HCT116 (cell line): ENCODE data around the gene FLYWCH1. TPM values are rescaled to one million over a fixed set of nuclear protein-coding genes. Genes with fewer than 3 reads are reported as not detected.

ENCODE experiments used
- ATAC-seq: fragments of 200-7000 bp; cut with Tn5 transposase; 2 replicates; pipeline ENCODE4 v1.9.1; 2020; ENCODE audit warnings: mild to moderate bottlenecking, moderate library complexity
- BruUV-seq: library from RNA; stranded (reverse); fragments of 400-500 nt; replicated peaks from 2 replicates; lab custom pipeline; 2021; lab: Mats Ljungman, UMichigan
- CTCF ChIA-PET: fragments of 300-600 bp; sonication (Branson Sonifier 250); formaldehyde crosslinking; loops from one replicate; lab custom pipeline; 2021; ENCODE audit warnings: antibody characterized with exemption; lab: Charles Lee
- POLR2A ChIA-PET: fragments of 300-600, 350-600 bp; sonication (Branson Sonifier 250); formaldehyde crosslinking; loops from one replicate; lab custom pipeline; 2021; ENCODE audit warnings: antibody characterized with exemption; lab: Charles Lee
- RAD21 ChIA-PET, 2 experiments: fragments of 300-600 bp; sonication (Branson Sonifier 250); formaldehyde crosslinking; loops; one replicate each; lab custom pipeline; 2023; ENCODE audit warnings: low total read pairs in 2 of 2; ENCODE audit not compliant: uncharacterized antibody in 2 of 2, unreplicated experiment in 2 of 2, low non-redundant PET in 1 of 2; lab: Charles Lee
- DNase-seq: peaks from one replicate; pipeline ENCODE4 v3.0.0-alpha.2; 2010; ENCODE audit warnings: low read depth, low spot score
- H2AFZ ChIP-seq: fragments of 200-600 bp; shearing (Covaris generic), sonication (generic); 2 replicates; pipeline ENCODE4 v1.6.1; 2017; ENCODE audit warnings: low read depth, mixed run types, mixed read lengths, antibody characterized with exemption, low read length; ENCODE audit not compliant: poor library complexity, severe bottlenecking
- H3K27ac ChIP-seq: 2 replicates; pipeline ENCODE4 v1.5.1; 2012; ENCODE audit warnings: low read depth, low read length
- H3K27me3 ChIP-seq: fragments of 200-600 bp; sonication (generic); 2 replicates; pipeline ENCODE4 v1.6.1; 2016; ENCODE audit warnings: mixed run types, low read length, mixed read lengths; ENCODE audit not compliant: insufficient read depth
- H3K36me3 ChIP-seq, 2 experiments: fragments of 200-500 bp in 1 of 2; fragments of 200-600 bp in 1 of 2; sonication (Bioruptor generic) in 1 of 2; sonication (generic) in 1 of 2; 2 replicates each; pipeline versions ENCODE4 v1.5.1 to v1.6.1; 2014 to 2016; ENCODE audit warnings: low read length in 2 of 2, inconsistent platforms in 1 of 2, mixed read lengths in 1 of 2, mixed run types in 1 of 2; ENCODE audit not compliant: insufficient read depth in 2 of 2, control insufficient read depth in 1 of 2
- H3K4me1 ChIP-seq, 2 experiments: fragments of 200-600 bp in 1 of 2; sonication (generic) in 1 of 2; 2 replicates each; pipeline versions ENCODE4 v1.5.1 to v1.6.1; 2012 to 2017; ENCODE audit warnings: low read length in 2 of 2, inconsistent platforms in 1 of 2, mild to moderate bottlenecking in 1 of 2, mixed read lengths in 1 of 2, mixed run types in 1 of 2, moderate library complexity in 1 of 2; ENCODE audit not compliant: insufficient read depth in 2 of 2, control insufficient read depth in 1 of 2
- H3K4me2 ChIP-seq: fragments of 200-600 bp; sonication (generic); 2 replicates; pipeline ENCODE4 v1.6.1; 2017; ENCODE audit warnings: mixed run types, low read length, mixed read lengths
- H3K4me3 ChIP-seq, 2 experiments: fragments of 200-600 bp in 1 of 2; sonication (generic) in 1 of 2; replicated peaks in 1 of 2; 2 replicates each; pipeline ENCODE4 v1.5.1; 2011 to 2016; ENCODE audit warnings: low read length in 2 of 2, control low read depth in 1 of 2, low read depth in 1 of 2, mild to moderate bottlenecking in 1 of 2, mixed read lengths in 1 of 2, mixed run types in 1 of 2
- H3K79me2 ChIP-seq: fragments of 200-600 bp; sonication (generic); 2 replicates; pipeline ENCODE4 v1.6.1; 2017; ENCODE audit warnings: mild to moderate bottlenecking, mixed run types, low read length, moderate library complexity, mixed read lengths; ENCODE audit not compliant: insufficient read depth
- H3K9ac ChIP-seq: fragments of 200-600 bp; sonication (generic); 2 replicates; pipeline ENCODE4 v1.6.1; 2016; ENCODE audit warnings: low read length, mixed read lengths
- H3K9me2 ChIP-seq: fragments of 200-600 bp; sonication (generic), shearing (Covaris generic); 2 replicates; pipeline ENCODE4 v1.6.1; 2017; ENCODE audit warnings: mixed run types, mild to moderate bottlenecking, moderate library complexity; ENCODE audit not compliant: insufficient read depth
- H3K9me3 ChIP-seq, 2 experiments: fragments of 200-500 bp in 1 of 2; fragments of 200-600 bp in 1 of 2; sonication (Bioruptor generic) in 1 of 2; sonication (generic) in 1 of 2; 2 replicates each; pipeline ENCODE4 v1.6.1; 2014 to 2017; ENCODE audit warnings: low read length in 2 of 2, mixed read lengths in 2 of 2, inconsistent platforms in 1 of 2, low read depth in 1 of 2, mild to moderate bottlenecking in 1 of 2, mixed run types in 1 of 2, moderate library complexity in 1 of 2; ENCODE audit not compliant: control insufficient read depth in 1 of 2, insufficient read depth in 1 of 2
- H4K20me1 ChIP-seq: fragments of 200-600 bp; sonication (generic), shearing (Covaris generic); 2 replicates; pipeline ENCODE4 v1.6.1; 2017; ENCODE audit warnings: mixed run types, mild to moderate bottlenecking, moderate library complexity; ENCODE audit not compliant: insufficient read depth
- CEBPB ChIP-seq: IDR thresholded peaks from 2 replicates; pipeline ENCODE4 v1.6.1; 2012; ENCODE audit warnings: low read depth
- CTCF ChIP-seq, 3 experiments: fragments of 200-600 bp in 1 of 3; sonication (generic) in 1 of 3; IDR thresholded peaks in 2 of 3; conservative IDR thresholded peaks in 1 of 3; 2 replicates each; pipeline ENCODE4 v1.5.1; 2012 to 2017; ENCODE audit warnings: low read depth in 2 of 3, low read length in 2 of 3, antibody characterized with exemption in 1 of 3, borderline replicate concordance in 1 of 3, control low read depth in 1 of 3, mild to moderate bottlenecking in 1 of 3, mixed read lengths in 1 of 3, mixed run types in 1 of 3, moderate library complexity in 1 of 3; ENCODE audit not compliant: insufficient read depth in 1 of 3
- EGR1 ChIP-seq: IDR thresholded peaks from 2 replicates; pipeline ENCODE4 v1.6.1; 2012; ENCODE audit warnings: low read depth
- ELF1 ChIP-seq: IDR thresholded peaks from 2 replicates; pipeline ENCODE4 v1.6.1; 2012; ENCODE audit warnings: low read depth, borderline replicate concordance
- FOSL1 ChIP-seq: IDR thresholded peaks from 2 replicates; pipeline ENCODE4 v1.6.1; 2012; ENCODE audit warnings: low read depth
- MAX ChIP-seq: IDR thresholded peaks from 2 replicates; pipeline ENCODE4 v1.6.1; 2012
- POLR2A ChIP-seq: IDR thresholded peaks from 2 replicates; pipeline ENCODE4 v1.7.0; 2011; ENCODE audit warnings: borderline replicate concordance; ENCODE audit not compliant: insufficient read depth, insufficient read length; ENCODE audit errors: extremely low read depth
- POLR2AphosphoS5 ChIP-seq: IDR thresholded peaks from 2 replicates; pipeline ENCODE4 v1.6.1; 2011; ENCODE audit warnings: mild to moderate bottlenecking, low read depth, low read length, moderate library complexity
- TCF7L2 ChIP-seq: IDR thresholded peaks from 2 replicates; pipeline ENCODE4 v1.7.0; 2011; ENCODE audit warnings: borderline replicate concordance, inconsistent platforms; ENCODE audit not compliant: insufficient read depth, insufficient read length; ENCODE audit errors: extremely low read depth
- ZFX ChIP-seq: fragments of 450-650 bp; IDR thresholded peaks from 2 replicates; pipeline ENCODE4 v1.6.1; 2017
- intact Hi-C: fragments of 100-400 bp; cut with micrococcal nuclease; formaldehyde crosslinking; loops from 2 replicates; pipeline ENCODE4 v1.10.0; 2022
- total RNA-seq: library from RNA; stranded (reverse); gene quantifications from one replicate; pipeline ENCODE4 v1.2.1, GENCODE V29; 2021; ENCODE audit not compliant: unreplicated experiment

Gene FLYWCH1
- total RNA-seq, 1 experiment from 2014 or later: 66.6 TPM

GRCh38 chr16:2946649-2947048 is 34.9 kb downstream of the FLYWCH1 start:
- no peaks in the 10 kb centered on the region for H3K4me1 ChIP-seq
- no peaks in the 10 kb centered on the region for H4K20me1 ChIP-seq
- ChIA-PET POLR2A (no interaction called here), RAD21 (no interaction called here), CTCF (no interaction called here)
- no peaks in the 10 kb centered on the region for H3K79me2 ChIP-seq
- BruUV-seq: no TSS peak
- H3K36me3 ChIP-seq: peaks cover 0 to 12% of the 10 kb centered on the region in 2 experiments; a peak in 3 of 4 replicates
- no peaks in the 10 kb centered on the region for H3K9me3 ChIP-seq
- TF ChIP-seq CEBPB (no peak), CTCF (IDR thresholded peaks at IDR 0.05 in 2 of 3, conservative IDR thresholded peaks at IDR 0.05 in 1 of 3; ENCODE audit: borderline replicate concordance in 1 of 3, insufficient read depth in 1 of 3, low read depth in 2 of 3, low read length in 2 of 3) (no peak), ZFX (no peak), MAX (no peak), POLR2A (no peak), TCF7L2 (no peak), EGR1 (no peak), POLR2AphosphoS5 (no peak), ELF1 (no peak), FOSL1 (no peak)
- H3K9ac ChIP-seq: no peak overlapping the region
- no peak overlapping the region for H3K4me2 ChIP-seq
- H3K4me3 ChIP-seq: no peak overlapping the region
- no peak overlapping the region for H3K27ac ChIP-seq
- H3K9me2 ChIP-seq: no peaks in the 10 kb centered on the region
- intact Hi-C loops: no loop called here
- DNase-seq: no peak
- ATAC-seq: no peak
- no peak overlapping the region for H2AFZ ChIP-seq
- H3K27me3 ChIP-seq: no peaks in the 10 kb centered on the region
